Fibroblast of lung (primary cell): ENCODE measurements around the gene C12orf42. TPM values are rescaled to one million over a fixed set of nuclear protein-coding genes. Genes with fewer than 3 reads are reported as not detected.

ENCODE experiments used
- DNase-seq, 2 donors: peaks; one replicate each; pipeline versions ENCODE4 v3.0.0 to v3.0.0-alpha.2; 2010; ENCODE audit warnings: low read depth in 2 of 2
- H2AFZ ChIP-seq: 2 replicates; pipeline ENCODE4 v1.5.1; 2012; ENCODE audit warnings: low read length, control low read depth, inconsistent platforms
- H3K27ac ChIP-seq: 2 replicates; pipeline ENCODE4 v1.5.1; 2011; ENCODE audit warnings: low read length, control low read depth; ENCODE audit not compliant: insufficient read depth
- H3K27me3 ChIP-seq: 2 replicates; pipeline ENCODE4 v1.5.1; 2011; ENCODE audit warnings: mild to moderate bottlenecking, low read length; ENCODE audit not compliant: control insufficient read depth, insufficient read depth
- H3K36me3 ChIP-seq: 2 replicates; pipeline ENCODE4 v1.5.1; 2011; ENCODE audit warnings: low read length; ENCODE audit not compliant: control insufficient read depth, insufficient read depth
- H3K4me1 ChIP-seq: 2 replicates; pipeline ENCODE4 v1.5.1; 2011; ENCODE audit warnings: low read length; ENCODE audit not compliant: control insufficient read depth, insufficient read depth; ENCODE audit errors: extremely low read depth
- H3K4me2 ChIP-seq: 2 replicates; pipeline ENCODE4 v1.5.1; 2011; ENCODE audit warnings: low read length, control low read depth; ENCODE audit not compliant: insufficient read depth; ENCODE audit errors: extremely low read depth
- H3K4me3 ChIP-seq, 4 experiments: fragments of 200-600 bp in 1 of 4; sonication (generic) in 1 of 4; replicated peaks in 1 of 4; 2 replicates each; pipeline ENCODE4 v1.5.1; 2011 to 2016; ENCODE audit warnings: low read length in 4 of 4, low read depth in 3 of 4, mild to moderate bottlenecking in 3 of 4, control low read depth in 2 of 4, inconsistent platforms in 1 of 4, mixed read lengths in 1 of 4; ENCODE audit not compliant: insufficient read depth in 1 of 4; ENCODE audit errors: control extremely low read depth in 1 of 4
- H3K79me2 ChIP-seq: 2 replicates; pipeline ENCODE4 v1.5.1; 2012; ENCODE audit warnings: mild to moderate bottlenecking, low read length, inconsistent platforms; ENCODE audit not compliant: control insufficient read depth, insufficient read depth
- H3K9ac ChIP-seq: 2 replicates; pipeline ENCODE4 v1.5.1; 2011; ENCODE audit warnings: mild to moderate bottlenecking, low read length, control low read depth; ENCODE audit not compliant: insufficient read depth
- H3K9me3 ChIP-seq: 2 replicates; pipeline ENCODE4 v1.5.1; 2012; ENCODE audit warnings: low read depth, low read length; ENCODE audit not compliant: control insufficient read depth, insufficient read depth
- H4K20me1 ChIP-seq: 2 replicates; pipeline ENCODE4 v1.5.1; 2011; ENCODE audit warnings: low read length; ENCODE audit not compliant: control insufficient read depth, insufficient read depth; ENCODE audit errors: extremely low read depth
- CTCF ChIP-seq, 2 donors: IDR thresholded peaks in 1 of 2; conservative IDR thresholded peaks in 1 of 2; 1 replicate in 1 of 2; 2 replicates in 1 of 2; pipeline ENCODE4 v1.5.1; 2011 to 2012; ENCODE audit warnings: low read length in 2 of 2, control low read depth in 1 of 2, inconsistent platforms in 1 of 2, low read depth in 1 of 2, mild to moderate bottlenecking in 1 of 2
- EZH2 ChIP-seq: IDR thresholded peaks from 2 replicates; pipeline ENCODE4 v1.5.1; 2012; ENCODE audit warnings: low read length, control low read depth, mild to moderate bottlenecking; ENCODE audit errors: missing control alignments
- polyA plus RNA-seq, 2 donors: library from polyadenylated mRNA; depleted of rRNA in 1 of 2; stranded (reverse) in 1 of 2; unstranded in 1 of 2; fragments of >200 nt; gene quantifications; 2 replicates each; pipeline ENCODE4 v1.2.1, GENCODE V29; 2011 to 2012; ENCODE audit warnings: missing spikeins in 1 of 2
- total RNA-seq: library from RNA; depleted of rRNA; stranded (reverse); fragments of >200 nt; gene quantifications from 2 replicates; pipeline ENCODE4 v1.2.1, GENCODE V29; 2014

The C12orf42 gene
- total and polyA plus RNA-seq, 2 donors (not counting 1 experiment from before 2014, with no cell fraction given), result not detected

GRCh38 chr12:103421402-103421801 is 74.4 kb downstream of the C12orf42 start:
- H3K4me2 ChIP-seq, result no peak overlapping the region
- no peak overlapping the region for H3K4me3 ChIP-seq
- no peaks in the 10 kb centered on the region for H4K20me1 ChIP-seq
- H3K79me2 ChIP-seq, result no peaks in the 10 kb centered on the region
- no peak overlapping the region for H2AFZ ChIP-seq
- H3K9me3 ChIP-seq, result no peaks in the 10 kb centered on the region
- TF ChIP-seq CTCF (conservative IDR thresholded peaks at IDR 0.05 in 1 of 2, IDR thresholded peaks at IDR 0.05 in 1 of 2; ENCODE audit: low read depth in 1 of 2, low read length in 2 of 2) (no peak), EZH2 (no peak)
- no peaks in the 10 kb centered on the region for H3K36me3 ChIP-seq
- H3K9ac ChIP-seq, result no peak overlapping the region
- no peak overlapping the region for H3K27ac ChIP-seq
- DNase-seq, result no peak
- no peaks in the 10 kb centered on the region for H3K4me1 ChIP-seq
- no peaks in the 10 kb centered on the region for H3K27me3 ChIP-seq

GRCh38 chr12:103415681-103416080 is 80.1 kb downstream of the C12orf42 start:
- H3K4me1 ChIP-seq, result no peaks in the 10 kb centered on the region
- no peak overlapping the region for H2AFZ ChIP-seq
- no peak for TF ChIP-seq EZH2
- no peak for TF ChIP-seq CTCF (conservative IDR thresholded peaks at IDR 0.05 in 1 of 2, IDR thresholded peaks at IDR 0.05 in 1 of 2; ENCODE audit: low read depth in 1 of 2, low read length in 2 of 2)
- no peaks in the 10 kb centered on the region for H3K27me3 ChIP-seq
- no peaks in the 10 kb centered on the region for H4K20me1 ChIP-seq
- H3K4me3 ChIP-seq, result no peak overlapping the region
- no peak overlapping the region for H3K9ac ChIP-seq
- H3K4me2 ChIP-seq, result no peak overlapping the region
- H3K36me3 ChIP-seq, result no peaks in the 10 kb centered on the region
- no peak for DNase-seq
- H3K27ac ChIP-seq, result no peak overlapping the region
- no peaks in the 10 kb centered on the region for H3K9me3 ChIP-seq
- no peaks in the 10 kb centered on the region for H3K79me2 ChIP-seq

- DNase-seq, result no peak
- Histone ChIP-seq H4K20me1 (no peaks in the 10 kb centered on the region), H3K27me3 (no peaks in the 10 kb centered on the region), H3K4me2 (no peak overlapping the region), H3K27ac (no peak overlapping the region), H3K9me3 (no peaks in the 10 kb centered on the region), H3K9ac (no peak overlapping the region), H3K79me2 (no peaks in the 10 kb centered on the region), H3K36me3 (no peaks in the 10 kb centered on the region), H2AFZ (no peak overlapping the region), H3K4me1 (no peaks in the 10 kb centered on the region), H3K4me3 (no peak overlapping the region)
- TF ChIP-seq CTCF (conservative IDR thresholded peaks at IDR 0.05 in 1 of 2, IDR thresholded peaks at IDR 0.05 in 1 of 2; ENCODE audit: low read depth in 1 of 2, low read length in 2 of 2), result no peak
- no peak for TF ChIP-seq EZH2
Measured at GRCh38 chr12:103401421-103401820, 94.3 kb downstream of the C12orf42 start.
